Fibroblast of lung (primary cell): ENCODE data around the gene PRDM16. TPM values are rescaled to one million over a fixed set of nuclear protein-coding genes. Genes with fewer than 3 reads are reported as not detected.

Experiments used
- DNase-seq, 2 donors: peaks; one replicate each; pipeline versions ENCODE4 v3.0.0 to v3.0.0-alpha.2; 2010; ENCODE audit warnings: low read depth in 2 of 2
- H2AFZ ChIP-seq: 2 replicates; pipeline ENCODE4 v1.5.1; 2012; ENCODE audit warnings: low read length, control low read depth, inconsistent platforms
- H3K27ac ChIP-seq: 2 replicates; pipeline ENCODE4 v1.5.1; 2011; ENCODE audit warnings: low read length, control low read depth; ENCODE audit not compliant: insufficient read depth
- H3K27me3 ChIP-seq: 2 replicates; pipeline ENCODE4 v1.5.1; 2011; ENCODE audit warnings: mild to moderate bottlenecking, low read length; ENCODE audit not compliant: control insufficient read depth, insufficient read depth
- H3K36me3 ChIP-seq: 2 replicates; pipeline ENCODE4 v1.5.1; 2011; ENCODE audit warnings: low read length; ENCODE audit not compliant: control insufficient read depth, insufficient read depth
- H3K4me1 ChIP-seq: 2 replicates; pipeline ENCODE4 v1.5.1; 2011; ENCODE audit warnings: low read length; ENCODE audit not compliant: control insufficient read depth, insufficient read depth; ENCODE audit errors: extremely low read depth
- H3K4me2 ChIP-seq: 2 replicates; pipeline ENCODE4 v1.5.1; 2011; ENCODE audit warnings: low read length, control low read depth; ENCODE audit not compliant: insufficient read depth; ENCODE audit errors: extremely low read depth
- H3K4me3 ChIP-seq, 4 experiments: fragments of 200-600 bp in 1 of 4; sonication (generic) in 1 of 4; replicated peaks in 1 of 4; 2 replicates each; pipeline ENCODE4 v1.5.1; 2011 to 2016; ENCODE audit warnings: low read length in 4 of 4, low read depth in 3 of 4, mild to moderate bottlenecking in 3 of 4, control low read depth in 2 of 4, inconsistent platforms in 1 of 4, mixed read lengths in 1 of 4; ENCODE audit not compliant: insufficient read depth in 1 of 4; ENCODE audit errors: control extremely low read depth in 1 of 4
- H3K79me2 ChIP-seq: 2 replicates; pipeline ENCODE4 v1.5.1; 2012; ENCODE audit warnings: mild to moderate bottlenecking, low read length, inconsistent platforms; ENCODE audit not compliant: control insufficient read depth, insufficient read depth
- H3K9ac ChIP-seq: 2 replicates; pipeline ENCODE4 v1.5.1; 2011; ENCODE audit warnings: mild to moderate bottlenecking, low read length, control low read depth; ENCODE audit not compliant: insufficient read depth
- H3K9me3 ChIP-seq: 2 replicates; pipeline ENCODE4 v1.5.1; 2012; ENCODE audit warnings: low read depth, low read length; ENCODE audit not compliant: control insufficient read depth, insufficient read depth
- H4K20me1 ChIP-seq: 2 replicates; pipeline ENCODE4 v1.5.1; 2011; ENCODE audit warnings: low read length; ENCODE audit not compliant: control insufficient read depth, insufficient read depth; ENCODE audit errors: extremely low read depth
- EZH2 ChIP-seq: IDR thresholded peaks from 2 replicates; pipeline ENCODE4 v1.5.1; 2012; ENCODE audit warnings: low read length, control low read depth, mild to moderate bottlenecking; ENCODE audit errors: missing control alignments
- polyA plus RNA-seq, 2 donors: library from polyadenylated mRNA; depleted of rRNA in 1 of 2; stranded (reverse) in 1 of 2; unstranded in 1 of 2; fragments of >200 nt; gene quantifications; 2 replicates each; pipeline ENCODE4 v1.2.1, GENCODE V29; 2011 to 2012; ENCODE audit warnings: missing spikeins in 1 of 2
- total RNA-seq: library from RNA; depleted of rRNA; stranded (reverse); fragments of >200 nt; gene quantifications from 2 replicates; pipeline ENCODE4 v1.2.1, GENCODE V29; 2014
- TF ChIP-seq, protein P1 (sequence below), 2 donors: IDR thresholded peaks in 1 of 2; conservative IDR thresholded peaks in 1 of 2; 1 replicate in 1 of 2; 2 replicates in 1 of 2; pipeline ENCODE4 v1.5.1; 2011 to 2012; ENCODE audit warnings: low read length in 2 of 2, control low read depth in 1 of 2, inconsistent platforms in 1 of 2, low read depth in 1 of 2, mild to moderate bottlenecking in 1 of 2

Gene PRDM16
- total and polyA plus RNA-seq, 2 donors (not counting 1 experiment from before 2014, with no cell fraction given) = 0.30 to 1.8 TPM

DNA sequence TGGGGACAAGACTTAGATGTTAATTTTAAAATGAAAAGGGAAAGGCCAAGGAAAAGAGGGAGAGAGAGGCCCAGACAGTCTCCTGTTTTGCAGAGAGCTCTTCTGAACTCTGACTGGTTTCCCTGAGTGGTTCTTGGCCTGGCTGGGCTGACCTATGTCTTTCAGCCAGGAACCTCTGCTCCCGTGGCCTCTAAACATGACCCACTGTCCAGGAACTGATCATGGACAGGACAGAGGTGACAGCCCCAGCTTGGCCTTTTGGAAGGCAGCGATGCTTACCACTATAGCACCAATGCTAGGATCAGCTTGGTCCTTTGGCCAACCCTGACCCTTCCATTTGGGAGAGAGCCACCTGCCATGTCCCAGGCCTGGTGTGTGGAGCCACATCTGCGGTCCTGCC, 55.2 kb downstream of the PRDM16 start:
- no peak overlapping the region for H2AFZ ChIP-seq
- no peaks in the 10 kb centered on the region for H3K4me1 ChIP-seq
- no peaks in the 10 kb centered on the region for H3K27me3 ChIP-seq
- no peak for DNase-seq
- no peaks in the 10 kb centered on the region for H3K79me2 ChIP-seq
- H4K20me1 ChIP-seq = no peaks in the 10 kb centered on the region
- no peak overlapping the region for H3K9ac ChIP-seq
- no peak for TF ChIP-seq EZH2
- TF ChIP-seq, protein P1, sequence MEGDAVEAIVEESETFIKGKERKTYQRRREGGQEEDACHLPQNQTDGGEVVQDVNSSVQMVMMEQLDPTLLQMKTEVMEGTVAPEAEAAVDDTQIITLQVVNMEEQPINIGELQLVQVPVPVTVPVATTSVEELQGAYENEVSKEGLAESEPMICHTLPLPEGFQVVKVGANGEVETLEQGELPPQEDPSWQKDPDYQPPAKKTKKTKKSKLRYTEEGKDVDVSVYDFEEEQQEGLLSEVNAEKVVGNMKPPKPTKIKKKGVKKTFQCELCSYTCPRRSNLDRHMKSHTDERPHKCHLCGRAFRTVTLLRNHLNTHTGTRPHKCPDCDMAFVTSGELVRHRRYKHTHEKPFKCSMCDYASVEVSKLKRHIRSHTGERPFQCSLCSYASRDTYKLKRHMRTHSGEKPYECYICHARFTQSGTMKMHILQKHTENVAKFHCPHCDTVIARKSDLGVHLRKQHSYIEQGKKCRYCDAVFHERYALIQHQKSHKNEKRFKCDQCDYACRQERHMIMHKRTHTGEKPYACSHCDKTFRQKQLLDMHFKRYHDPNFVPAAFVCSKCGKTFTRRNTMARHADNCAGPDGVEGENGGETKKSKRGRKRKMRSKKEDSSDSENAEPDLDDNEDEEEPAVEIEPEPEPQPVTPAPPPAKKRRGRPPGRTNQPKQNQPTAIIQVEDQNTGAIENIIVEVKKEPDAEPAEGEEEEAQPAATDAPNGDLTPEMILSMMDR (conservative IDR thresholded peaks at IDR 0.05 in 1 of 2, IDR thresholded peaks at IDR 0.05 in 1 of 2; ENCODE audit: low read depth in 1 of 2, low read length in 2 of 2) = no peak
- no peak overlapping the region for H3K4me2 ChIP-seq
- H3K27ac ChIP-seq = no peak overlapping the region
- no peak overlapping the region for H3K4me3 ChIP-seq
- H3K36me3 ChIP-seq = no peaks in the 10 kb centered on the region
- no peaks in the 10 kb centered on the region for H3K9me3 ChIP-seq

DNA sequence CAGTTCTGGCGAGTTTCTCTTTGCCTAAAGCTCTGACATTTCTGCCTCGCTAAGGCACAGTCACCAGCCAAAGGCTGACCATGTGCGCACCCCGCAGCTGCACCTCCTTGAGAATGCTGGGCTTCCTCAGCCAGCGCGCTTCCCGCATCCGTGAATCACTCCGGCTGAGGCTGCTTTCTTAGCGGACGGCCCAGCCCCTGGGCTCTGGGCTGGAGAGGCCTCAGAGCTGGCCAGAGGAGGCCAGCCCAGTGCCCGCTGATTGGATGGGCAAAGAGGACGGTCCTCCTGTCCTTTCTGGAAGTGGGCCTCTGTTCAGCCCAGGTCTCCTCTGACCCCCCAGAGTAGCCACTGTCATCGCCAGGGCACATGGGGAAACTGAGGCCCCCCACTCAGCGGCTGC, 56.1 kb downstream of the PRDM16 start:
- Histone ChIP-seq H3K9ac (no peak overlapping the region), H3K36me3 (no peaks in the 10 kb centered on the region), H3K4me3 (no peak overlapping the region), H3K4me2 (no peak overlapping the region), H3K4me1 (no peaks in the 10 kb centered on the region), H3K27ac (no peak overlapping the region), H2AFZ (no peak overlapping the region), H3K79me2 (no peaks in the 10 kb centered on the region), H4K20me1 (no peaks in the 10 kb centered on the region), H3K27me3 (no peaks in the 10 kb centered on the region), H3K9me3 (no peaks in the 10 kb centered on the region)
- no peak for TF ChIP-seq EZH2
- TF ChIP-seq, protein P1 (conservative IDR thresholded peaks at IDR 0.05 in 1 of 2, IDR thresholded peaks at IDR 0.05 in 1 of 2; ENCODE audit: low read depth in 1 of 2, low read length in 2 of 2) = no peak
- peak in 1 of 2 donors; percentile 51 for DNase-seq

DNA sequence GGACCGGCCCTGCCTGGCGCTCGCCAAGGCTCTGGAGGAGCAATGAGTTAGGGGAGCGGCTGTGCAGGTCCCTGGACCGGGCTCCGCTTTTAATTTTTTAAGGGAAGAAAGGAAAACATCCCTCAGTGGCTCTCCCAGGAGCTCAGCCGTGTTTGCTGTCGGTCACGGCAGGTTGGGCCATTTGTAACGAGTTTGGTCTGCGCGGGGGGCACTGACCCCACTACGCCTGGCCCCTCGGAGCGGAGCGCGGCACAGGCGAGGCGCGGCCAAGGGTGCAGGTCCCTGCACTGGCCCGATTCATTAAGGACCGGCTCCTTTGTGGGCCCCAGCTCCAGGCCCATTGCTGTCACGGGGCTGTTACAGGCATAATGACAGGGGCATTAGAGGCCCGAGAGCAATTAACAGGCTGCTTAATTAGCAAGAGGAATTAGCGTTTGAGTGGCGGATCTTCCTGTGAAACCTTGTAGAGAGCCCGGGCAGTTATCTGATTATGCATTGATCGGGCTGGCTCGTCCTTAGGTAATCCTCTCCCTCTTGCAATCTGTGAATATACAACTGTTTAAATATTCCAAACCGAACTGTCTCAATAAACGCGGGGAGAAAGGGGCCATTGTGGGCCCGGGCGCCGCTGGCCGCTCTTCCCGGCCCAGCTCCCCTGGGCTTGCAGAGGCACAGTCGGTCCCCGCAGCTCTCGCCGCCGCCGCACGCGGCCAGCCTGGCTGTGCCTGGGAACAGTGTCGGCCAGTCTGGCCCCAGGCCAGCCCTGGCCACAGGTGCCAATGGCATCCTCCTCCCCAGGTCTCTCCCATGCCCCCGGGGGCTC, 56.8 kb downstream of the PRDM16 start:
- Histone ChIP-seq H3K4me1 (no peaks in the 10 kb centered on the region), H3K27me3 (no peaks in the 10 kb centered on the region), H3K27ac (no peak overlapping the region), H3K9ac (no peak overlapping the region), H3K4me3 (no peak overlapping the region), H2AFZ (no peak overlapping the region), H3K79me2 (no peaks in the 10 kb centered on the region), H4K20me1 (no peaks in the 10 kb centered on the region), H3K4me2 (no peak overlapping the region), H3K9me3 (no peaks in the 10 kb centered on the region), H3K36me3 (no peaks in the 10 kb centered on the region)
- TF ChIP-seq EZH2 = no peak
- TF ChIP-seq, protein P1 (conservative IDR thresholded peaks at IDR 0.05 in 1 of 2, IDR thresholded peaks at IDR 0.05 in 1 of 2; ENCODE audit: low read depth in 1 of 2, low read length in 2 of 2) = no peak
- no peak for DNase-seq
